ENCODE data around the gene DCTN2. TPM values are rescaled to one million over a fixed set of nuclear protein-coding genes. Genes with fewer than 3 reads are reported as not detected.

Gene DCTN2
- total and polyA plus RNA-seq, 2 donors (not counting 1 experiment from before 2014, with no cell fraction given): 59.4 to 94.3 TPM

GRCh38 chr12:57519796-57520052 lies 27.3 kb downstream of the DCTN2 start:
- peak overlapping the region; percentile 100 for H3K9ac ChIP-seq (ENCODE audit: low read length)
- ChIA-PET CTCF (interaction anchor here (1.8 kb wide), 1 partner anchor 61 kb away, joined by 7 read pairs; the partner anchor contains the start of gene GLI1), POLR2A (interaction anchor here (1.1 to 2.1 kb wide), 5 partner anchors 27 to 59 kb away, joined by 3 to 11 read pairs (median 10); partner anchors contain the start of genes ARHGAP9 and DCTN2)
- 0% methylated on average over 7 of the region's 8 CpGs for WGBS (ENCODE audit: insufficient coverage)
- Mint-ChIP-seq H3K4me3 (peak overlapping the region; percentile 99), H3K9me3 (ENCODE audit: insufficient read depth) (no peaks in the 10 kb centered on the region), H3K4me1 (peaks cover 56% of the 10 kb centered on the region), H3K27ac (peak overlapping the region; percentile 100), H3K27me3 (no peaks in the 10 kb centered on the region)
- no peaks in the 10 kb centered on the region for H3K27me3 ChIP-seq (replicated peaks in 1 of 4; ENCODE audit: control extremely low read depth in 1 of 4, control insufficient read depth in 3 of 4, insufficient read depth in 4 of 4, low read length in 3 of 4)
- peaks cover 42 to 53% of the 10 kb centered on the region in 2 donors for H3K4me1 ChIP-seq (ENCODE audit: control insufficient read depth in 2 of 2, insufficient read depth in 2 of 2, low read length in 2 of 2)
- no peak overlapping the region for H2AFZ ChIP-seq (ENCODE audit: insufficient read depth, low read depth, low read length, poor library complexity, severe bottlenecking)
- TF ChIP-seq, protein P1, sequence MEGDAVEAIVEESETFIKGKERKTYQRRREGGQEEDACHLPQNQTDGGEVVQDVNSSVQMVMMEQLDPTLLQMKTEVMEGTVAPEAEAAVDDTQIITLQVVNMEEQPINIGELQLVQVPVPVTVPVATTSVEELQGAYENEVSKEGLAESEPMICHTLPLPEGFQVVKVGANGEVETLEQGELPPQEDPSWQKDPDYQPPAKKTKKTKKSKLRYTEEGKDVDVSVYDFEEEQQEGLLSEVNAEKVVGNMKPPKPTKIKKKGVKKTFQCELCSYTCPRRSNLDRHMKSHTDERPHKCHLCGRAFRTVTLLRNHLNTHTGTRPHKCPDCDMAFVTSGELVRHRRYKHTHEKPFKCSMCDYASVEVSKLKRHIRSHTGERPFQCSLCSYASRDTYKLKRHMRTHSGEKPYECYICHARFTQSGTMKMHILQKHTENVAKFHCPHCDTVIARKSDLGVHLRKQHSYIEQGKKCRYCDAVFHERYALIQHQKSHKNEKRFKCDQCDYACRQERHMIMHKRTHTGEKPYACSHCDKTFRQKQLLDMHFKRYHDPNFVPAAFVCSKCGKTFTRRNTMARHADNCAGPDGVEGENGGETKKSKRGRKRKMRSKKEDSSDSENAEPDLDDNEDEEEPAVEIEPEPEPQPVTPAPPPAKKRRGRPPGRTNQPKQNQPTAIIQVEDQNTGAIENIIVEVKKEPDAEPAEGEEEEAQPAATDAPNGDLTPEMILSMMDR (IDR thresholded peaks at IDR 0.05): no peak
- no peak for TF ChIP-seq EZH2 (IDR thresholded peaks at IDR 0.05; ENCODE audit: borderline replicate concordance, insufficient read depth, low read depth, low read length, poor library complexity, severe bottlenecking)
- H3K9me3 ChIP-seq (ENCODE audit: control extremely low read depth in 1 of 3, control insufficient read depth in 2 of 3, insufficient read depth in 1 of 3, low read length in 2 of 3): no peaks in the 10 kb centered on the region
- peaks cover 18 to 35% of the 10 kb centered on the region in 2 experiments for H3K36me3 ChIP-seq (replicated peaks in 1 of 2; ENCODE audit: control extremely low read depth in 1 of 2, control insufficient read depth in 1 of 2, extremely low read depth in 1 of 2, insufficient read depth in 2 of 2, low read length in 1 of 2)
- H3K4me2 ChIP-seq (replicated peaks; ENCODE audit: low read depth, low read length, poor library complexity, severe bottlenecking): peak overlapping the region; percentile 96
- DNase-seq (no peak), ATAC-seq (ENCODE audit: low read depth) (no peak)
- peaks cover 23% of the 10 kb centered on the region for H4K20me1 ChIP-seq (ENCODE audit: control insufficient read depth, insufficient read depth, low read length, poor library complexity, severe bottlenecking)
- peak overlapping the region; percentile 97 to 100 (median 98) for H3K4me3 ChIP-seq (ENCODE audit: control extremely low read depth in 1 of 5, extremely low read depth in 1 of 5, insufficient read depth in 1 of 5, low read depth in 2 of 5, low read length in 4 of 5)
- peaks cover 34% of the 10 kb centered on the region for H3K79me2 ChIP-seq (ENCODE audit: control insufficient read depth, insufficient read depth, low read length)
- intact Hi-C loops (cut with micrococcal nuclease): loop anchor here (1.0 to 10.0 kb wide), 10 partner anchors 32 to 1202 kb away; partner anchors contain the start of genes BAZ2A, CDK4, CNPY2 and CTDSP2
- H3K27ac ChIP-seq (ENCODE audit: low read length in 2 of 2): peak overlapping the region; percentile 97 to 98

- H3K36me3 ChIP-seq (replicated peaks in 1 of 2; ENCODE audit: control extremely low read depth in 1 of 2, control insufficient read depth in 1 of 2, extremely low read depth in 1 of 2, insufficient read depth in 2 of 2, low read length in 1 of 2): peaks cover 22 to 38% of the 10 kb centered on the region in 2 experiments
- H3K9ac ChIP-seq (ENCODE audit: low read length): peak overlapping the region; percentile 100
- H3K27me3 ChIP-seq (replicated peaks in 1 of 4; ENCODE audit: control extremely low read depth in 1 of 4, control insufficient read depth in 3 of 4, insufficient read depth in 4 of 4, low read length in 3 of 4): no peaks in the 10 kb centered on the region
- no peak overlapping the region for H2AFZ ChIP-seq (ENCODE audit: insufficient read depth, low read depth, low read length, poor library complexity, severe bottlenecking)
- H3K4me1 Mint-ChIP-seq: peaks cover 51% of the 10 kb centered on the region
- no peaks in the 10 kb centered on the region for H3K9me3 ChIP-seq (ENCODE audit: control extremely low read depth in 1 of 3, control insufficient read depth in 2 of 3, insufficient read depth in 1 of 3, low read length in 2 of 3)
- no peak for DNase-seq
- WGBS (ENCODE audit: insufficient coverage): 30% methylated on average over 6 of the region's 7 CpGs
- peak overlapping the region; percentile 97 to 98 for H3K27ac ChIP-seq (ENCODE audit: low read length in 2 of 2)
- ChIA-PET POLR2A (interaction anchor here (0.7 to 2.1 kb wide), 4 partner anchors 28 to 1512 kb away, joined by 3 to 11 read pairs (median 6); partner anchors contain the start of genes ARHGAP9 and DCTN2), CTCF (interaction anchor here (1.8 kb wide), 1 partner anchor 60 kb away, joined by 7 read pairs; the partner anchor contains the start of gene GLI1)
- ATAC-seq (ENCODE audit: low read depth): no peak
- H3K4me2 ChIP-seq (replicated peaks; ENCODE audit: low read depth, low read length, poor library complexity, severe bottlenecking): peak overlapping the region; percentile 96
- intact Hi-C loops (cut with micrococcal nuclease): no loop called here
- no peaks in the 10 kb centered on the region for H3K9me3 Mint-ChIP-seq (ENCODE audit: insufficient read depth)
- peak overlapping the region; percentile 97 to 100 (median 98) for H3K4me3 ChIP-seq (ENCODE audit: control extremely low read depth in 1 of 5, extremely low read depth in 1 of 5, insufficient read depth in 1 of 5, low read depth in 2 of 5, low read length in 4 of 5)
- TF ChIP-seq, protein P1 (IDR thresholded peaks at IDR 0.05): no peak
- TF ChIP-seq EZH2 (IDR thresholded peaks at IDR 0.05; ENCODE audit: borderline replicate concordance, insufficient read depth, low read depth, low read length, poor library complexity, severe bottlenecking): no peak
- H3K27me3 Mint-ChIP-seq: no peaks in the 10 kb centered on the region
- peak overlapping the region; percentile 100 for H3K27ac Mint-ChIP-seq
- H4K20me1 ChIP-seq (ENCODE audit: control insufficient read depth, insufficient read depth, low read length, poor library complexity, severe bottlenecking): peaks cover 19% of the 10 kb centered on the region
- peaks cover 40 to 50% of the 10 kb centered on the region in 2 donors for H3K4me1 ChIP-seq (ENCODE audit: control insufficient read depth in 2 of 2, insufficient read depth in 2 of 2, low read length in 2 of 2)
- H3K79me2 ChIP-seq (ENCODE audit: control insufficient read depth, insufficient read depth, low read length): peaks cover 32% of the 10 kb centered on the region
- peak overlapping the region; percentile 99 for H3K4me3 Mint-ChIP-seq
Measured at GRCh38 chr12:57518920-57519795, 27.8 kb downstream of the DCTN2 start.
